K562 (cell line): ENCODE measurements around the gene UGT1A3. TPM values are rescaled to one million over a fixed set of nuclear protein-coding genes. Genes with fewer than 3 reads are reported as not detected.

ENCODE experiments used
- CBX2 ChIP-seq: fragments of 200-600 bp; sonication (generic); IDR thresholded peaks from one replicate; pipeline ENCODE4 v1.6.1; 2012; ENCODE audit warnings: mild to moderate bottlenecking, low read length, inconsistent platforms; ENCODE audit not compliant: insufficient read depth, poor library complexity, severe bottlenecking
- CBX5 ChIP-seq: IDR thresholded peaks from 2 replicates; pipeline ENCODE4 v1.6.1; 2014; ENCODE audit warnings: low read depth, borderline replicate concordance
- CREM ChIP-seq: IDR thresholded peaks from 2 replicates; pipeline ENCODE4 v1.6.1; 2014; ENCODE audit warnings: antibody characterized with exemption, low read depth
- EHMT2 ChIP-seq: fragments of 450-650 bp; IDR thresholded peaks from 2 replicates; pipeline ENCODE4 v1.6.1; 2018; ENCODE audit warnings: antibody characterized with exemption
- MGA ChIP-seq: fragments of 450-650 bp; IDR thresholded peaks from 2 replicates; pipeline ENCODE4 v1.6.1; 2016; ENCODE audit warnings: mild to moderate bottlenecking, moderate library complexity
- SMAD1 ChIP-seq: fragments of 150-350 bp; IDR thresholded peaks from 2 replicates; pipeline ENCODE4 v1.6.1; 2014; ENCODE audit warnings: low read length, low read depth; ENCODE audit not compliant: partially characterized antibody
- ZC3H11A ChIP-seq: IDR thresholded peaks from 2 replicates; pipeline ENCODE4 v1.6.1; 2012; ENCODE audit warnings: low read depth, low read length, improper control_type of control experiment
- polyA plus RNA-seq, 8 experiments: library from polyadenylated mRNA; depleted of rRNA in 4 of 8; stranded (reverse) in 5 of 8; unstranded in 3 of 8; fragments of >200 nt; fragmentation: Nextera tagmentation in 2 of 8; fragmentation: Illumina TruSeq in 1 of 8; extraction: Ambion mirVana in 2 of 8; extraction: Trizol in 1 of 8; gene quantifications; 2 replicates each; pipeline versions ENCODE4 v1.2.1 to v1.2.3, GENCODE V29; 2011 to 2014; ENCODE audit warnings: inconsistent platforms in 1 of 8, missing spikeins in 1 of 8
- total RNA-seq, 7 experiments: library from RNA; depleted of rRNA in 6 of 7; stranded (reverse); fragments of >200 nt in 6 of 7; fragmentation: Illumina TruSeq in 2 of 7; extraction: Trizol in 2 of 7; gene quantifications; 2 replicates each; pipeline versions ENCODE4 v1.2.1 to v1.2.3, GENCODE V29; 2011 to 2021; ENCODE audit warnings: low replicate concordance in 1 of 7
- TF ChIP-seq, protein P1 (sequence below): fragments of 450-650 bp; formaldehyde crosslinking; IDR thresholded peaks from 2 replicates; pipeline ENCODE4 v1.4.0; 2020; ENCODE audit warnings: mild to moderate bottlenecking, moderate library complexity
- TF ChIP-seq, protein P2 (sequence below), 2 experiments: IDR thresholded peaks in 1 of 2; conservative IDR thresholded peaks in 1 of 2; 2 replicates each; pipeline ENCODE4 v1.6.1; 2016; ENCODE audit warnings: low read depth in 2 of 2, mild to moderate bottlenecking in 1 of 2, missing compliant biosample characterization in 1 of 2, missing genetic modification characterization in 1 of 2, moderate library complexity in 1 of 2

Gene UGT1A3
- total and polyA plus RNA-seq, 9 of the 15 experiments (the other 6 are each of a cell fraction or from before 2014, with no cell fraction given): not detected

- TF ChIP-seq, protein P1, sequence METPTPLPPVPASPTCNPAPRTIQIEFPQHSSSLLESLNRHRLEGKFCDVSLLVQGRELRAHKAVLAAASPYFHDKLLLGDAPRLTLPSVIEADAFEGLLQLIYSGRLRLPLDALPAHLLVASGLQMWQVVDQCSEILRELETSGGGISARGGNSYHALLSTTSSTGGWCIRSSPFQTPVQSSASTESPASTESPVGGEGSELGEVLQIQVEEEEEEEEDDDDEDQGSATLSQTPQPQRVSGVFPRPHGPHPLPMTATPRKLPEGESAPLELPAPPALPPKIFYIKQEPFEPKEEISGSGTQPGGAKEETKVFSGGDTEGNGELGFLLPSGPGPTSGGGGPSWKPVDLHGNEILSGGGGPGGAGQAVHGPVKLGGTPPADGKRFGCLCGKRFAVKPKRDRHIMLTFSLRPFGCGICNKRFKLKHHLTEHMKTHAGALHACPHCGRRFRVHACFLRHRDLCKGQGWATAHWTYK (CRISPR knock-in tag): no peak
- TF ChIP-seq EHMT2 (no peak), SMAD1 (no peak), MGA (peak; percentile 48), CBX5 (no peak), ZC3H11A (no peak), CREM (0 out of 2 replicates have a peak, but pooled peaks have one; percentile 10), CBX2 (no peak)
- TF ChIP-seq, protein P2, sequence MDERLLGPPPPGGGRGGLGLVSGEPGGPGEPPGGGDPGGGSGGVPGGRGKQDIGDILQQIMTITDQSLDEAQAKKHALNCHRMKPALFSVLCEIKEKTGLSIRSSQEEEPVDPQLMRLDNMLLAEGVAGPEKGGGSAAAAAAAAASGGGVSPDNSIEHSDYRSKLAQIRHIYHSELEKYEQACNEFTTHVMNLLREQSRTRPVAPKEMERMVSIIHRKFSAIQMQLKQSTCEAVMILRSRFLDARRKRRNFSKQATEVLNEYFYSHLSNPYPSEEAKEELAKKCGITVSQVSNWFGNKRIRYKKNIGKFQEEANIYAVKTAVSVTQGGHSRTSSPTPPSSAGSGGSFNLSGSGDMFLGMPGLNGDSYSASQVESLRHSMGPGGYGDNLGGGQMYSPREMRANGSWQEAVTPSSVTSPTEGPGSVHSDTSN (CRISPR knock-in tag; IDR thresholded peaks at IDR 0.05; ENCODE audit: low read depth): no peak
- TF ChIP-seq, protein P2 (tag; conservative IDR thresholded peaks at IDR 0.05; ENCODE audit: low read depth): no peak
Observed at GRCh38 chr2:233743464-233744259, 14.8 kb downstream of the UGT1A3 start (continued).
